ENCODE results near the gene TMEM179B.

Gene TMEM179B

GRCh38 chr11:62787005-62787759 lies at the start of gene TMEM179B:
Gene TMEM179B, plus strand, starts transcription at chr11:62787402. Its CDS starts 30 bp downstream, at chr11:62787432.
- TF ChIP-seq CTCF (IDR thresholded peaks at IDR 0.05): no peak

GRCh38 chr11:62747475-62748160 lies 39.6 kb upstream of the TMEM179B start:
- no peak for TF ChIP-seq CTCF (IDR thresholded peaks at IDR 0.05)

GRCh38 chr11:62752177-62752785 lies 34.9 kb upstream of the TMEM179B start:
- no peak for TF ChIP-seq CTCF (IDR thresholded peaks at IDR 0.05)

GRCh38 chr11:62752994-62753735 lies 34.0 kb upstream of the TMEM179B start:
- TF ChIP-seq CTCF (IDR thresholded peaks at IDR 0.05): no peak

- TF ChIP-seq CTCF (IDR thresholded peaks at IDR 0.05): no peak
Measured at GRCh38 chr11:62753736-62754603, 33.2 kb upstream of the TMEM179B start, which contains the start of gene ZBTB3. Gene ZBTB3, minus strand, starts transcription at chr11:62754160. Its CDS starts 496 bp downstream, at chr11:62753664.

- TF ChIP-seq CTCF (IDR thresholded peaks at IDR 0.05): no peak
Measured at GRCh38 chr11:62755086-62755615, 32.1 kb upstream of the TMEM179B start.
